HS-5 (cell line): ENCODE measurements around the gene NFE2L3.
"Not testable (repeated sequence)": the region's sequence is repeated elsewhere in the genome, so short reads cannot be mapped to it uniquely, and the experiment has no call there.

Source experiments
- DNase-seq: peaks from one replicate; pipeline ENCODE4 v3.0.0-alpha.2; 2012; ENCODE audit warnings: low read depth

Gene NFE2L3, protein sequence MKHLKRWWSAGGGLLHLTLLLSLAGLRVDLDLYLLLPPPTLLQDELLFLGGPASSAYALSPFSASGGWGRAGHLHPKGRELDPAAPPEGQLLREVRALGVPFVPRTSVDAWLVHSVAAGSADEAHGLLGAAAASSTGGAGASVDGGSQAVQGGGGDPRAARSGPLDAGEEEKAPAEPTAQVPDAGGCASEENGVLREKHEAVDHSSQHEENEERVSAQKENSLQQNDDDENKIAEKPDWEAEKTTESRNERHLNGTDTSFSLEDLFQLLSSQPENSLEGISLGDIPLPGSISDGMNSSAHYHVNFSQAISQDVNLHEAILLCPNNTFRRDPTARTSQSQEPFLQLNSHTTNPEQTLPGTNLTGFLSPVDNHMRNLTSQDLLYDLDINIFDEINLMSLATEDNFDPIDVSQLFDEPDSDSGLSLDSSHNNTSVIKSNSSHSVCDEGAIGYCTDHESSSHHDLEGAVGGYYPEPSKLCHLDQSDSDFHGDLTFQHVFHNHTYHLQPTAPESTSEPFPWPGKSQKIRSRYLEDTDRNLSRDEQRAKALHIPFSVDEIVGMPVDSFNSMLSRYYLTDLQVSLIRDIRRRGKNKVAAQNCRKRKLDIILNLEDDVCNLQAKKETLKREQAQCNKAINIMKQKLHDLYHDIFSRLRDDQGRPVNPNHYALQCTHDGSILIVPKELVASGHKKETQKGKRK

DNA sequence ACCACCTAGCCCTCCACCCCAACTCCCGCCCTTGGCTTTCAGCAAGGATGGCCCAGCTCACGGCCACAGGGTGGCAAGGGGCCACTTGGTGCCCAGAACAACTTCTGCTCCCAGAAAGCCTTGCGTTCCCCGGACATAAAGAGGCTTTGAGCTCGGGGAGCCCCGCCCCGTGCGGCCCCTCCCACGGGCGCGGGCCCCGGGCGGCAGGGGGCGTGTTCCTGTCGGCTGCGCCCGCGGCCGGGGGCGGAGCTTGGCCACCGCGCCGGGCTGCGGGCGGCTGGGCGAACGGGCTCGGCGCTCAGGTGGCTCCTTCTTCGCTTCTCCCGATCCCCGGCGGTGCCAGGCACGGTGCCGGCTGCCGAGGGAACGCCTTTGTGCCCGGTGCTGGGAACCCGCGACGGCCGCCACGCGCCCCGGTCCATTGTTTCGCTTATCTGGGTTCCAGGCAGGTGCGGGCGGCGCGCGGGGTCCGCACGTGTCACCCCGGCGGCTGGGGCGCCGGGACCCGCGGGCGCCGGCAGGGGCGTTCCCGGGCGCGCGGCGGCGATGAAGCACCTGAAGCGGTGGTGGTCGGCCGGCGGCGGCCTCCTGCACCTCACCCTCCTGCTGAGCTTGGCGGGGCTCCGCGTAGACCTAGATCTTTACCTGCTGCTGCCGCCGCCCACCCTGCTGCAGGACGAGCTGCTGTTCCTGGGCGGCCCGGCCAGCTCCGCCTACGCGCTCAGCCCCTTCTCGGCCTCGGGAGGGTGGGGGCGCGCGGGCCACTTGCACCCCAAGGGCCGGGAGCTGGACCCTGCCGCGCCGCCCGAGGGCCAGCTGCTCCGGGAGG lies at the start of gene NFE2L3:
TSS of gene NFE2L3 (plus strand) at position 246 of the 829 bp plus-strand sequence. CDS start at position 547, 301 bp downstream.
- no peak for DNase-seq

DNA sequence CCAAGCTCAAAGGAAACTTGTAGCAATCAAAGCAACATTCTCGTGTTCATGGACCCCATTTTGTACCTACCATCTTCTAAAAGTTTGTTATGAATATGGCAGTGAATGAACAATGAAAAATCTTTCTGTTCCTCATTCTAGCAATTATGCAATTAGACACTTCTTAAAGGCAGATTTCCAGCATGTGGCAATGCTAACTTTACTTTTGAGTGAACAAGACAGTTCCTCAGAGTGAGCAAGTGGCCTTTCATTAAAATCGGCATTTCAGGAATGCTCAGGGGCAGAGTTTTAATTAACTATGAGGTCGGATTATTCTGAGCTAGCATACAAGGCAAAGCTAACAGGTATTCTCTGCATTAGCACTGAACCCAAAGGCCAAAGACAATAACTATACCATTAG lies 48.4 kb upstream of the NFE2L3 start:
- no peak for DNase-seq

DNA sequence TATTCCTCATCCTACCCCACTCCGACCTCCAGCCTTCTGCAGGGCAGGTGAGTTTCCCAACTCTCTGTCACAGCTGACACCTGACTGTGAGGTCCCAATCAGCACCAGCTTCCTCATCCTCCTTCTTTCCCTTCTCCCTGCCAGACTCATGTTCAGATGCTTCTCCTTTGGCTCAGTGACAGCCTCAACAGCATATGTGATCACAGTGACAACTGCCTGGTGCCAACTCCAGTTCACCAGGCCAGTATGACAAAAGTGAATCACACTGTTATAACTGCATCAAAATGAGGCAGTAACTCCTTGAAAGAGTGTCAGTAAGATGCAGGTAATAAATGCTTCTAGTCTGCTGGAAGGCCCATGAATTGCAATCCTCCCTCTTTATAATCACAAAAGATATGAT lies 46.8 kb upstream of the NFE2L3 start:
- no peak for DNase-seq

DNA sequence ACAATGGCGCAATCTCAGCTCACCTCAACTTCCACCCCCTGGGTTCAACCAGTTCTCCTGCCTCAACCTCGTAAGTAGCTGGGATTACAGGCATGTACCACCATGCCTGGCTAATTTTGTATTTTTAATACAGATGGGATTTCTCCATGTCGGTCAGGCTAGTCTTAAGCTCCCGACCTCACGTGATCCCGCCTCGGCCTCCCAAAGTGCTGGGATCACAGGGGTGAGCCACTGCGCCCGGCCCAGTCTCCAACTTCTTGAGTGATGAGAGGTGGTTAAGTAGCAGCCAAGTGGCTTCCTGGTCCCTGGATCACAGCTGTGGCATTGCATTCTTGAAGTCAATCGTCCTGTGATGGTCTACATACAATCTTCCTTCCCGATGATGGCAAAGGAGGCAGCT lies 46.1 kb upstream of the NFE2L3 start:
- DNase-seq, result no peak

DNA sequence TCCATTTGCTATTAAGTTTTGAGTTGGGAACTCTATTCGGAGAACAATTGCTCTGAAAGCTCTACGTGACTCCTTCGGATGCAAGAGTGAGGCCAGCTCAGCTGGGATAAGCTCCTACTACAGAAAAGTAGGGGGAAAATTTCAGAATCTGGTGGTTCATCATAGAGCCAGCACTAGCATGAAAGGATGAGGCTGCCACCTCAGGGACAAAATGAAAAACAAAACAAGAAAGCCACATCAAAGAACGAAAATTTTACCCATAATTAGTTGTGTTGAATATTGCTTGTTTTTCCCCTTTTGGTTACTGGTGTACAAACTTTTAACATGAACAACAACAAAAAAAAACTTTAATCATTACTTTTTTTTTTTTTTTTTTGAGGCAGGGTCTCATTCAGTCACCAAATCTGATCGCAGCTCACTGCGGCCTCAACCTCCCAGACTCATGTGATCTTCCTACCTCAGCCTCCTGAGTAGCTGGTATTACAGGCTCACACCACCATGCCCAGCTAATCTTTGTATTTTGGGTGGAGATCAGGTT lies 39.7 kb upstream of the NFE2L3 start:
- no peak for DNase-seq

DNA sequence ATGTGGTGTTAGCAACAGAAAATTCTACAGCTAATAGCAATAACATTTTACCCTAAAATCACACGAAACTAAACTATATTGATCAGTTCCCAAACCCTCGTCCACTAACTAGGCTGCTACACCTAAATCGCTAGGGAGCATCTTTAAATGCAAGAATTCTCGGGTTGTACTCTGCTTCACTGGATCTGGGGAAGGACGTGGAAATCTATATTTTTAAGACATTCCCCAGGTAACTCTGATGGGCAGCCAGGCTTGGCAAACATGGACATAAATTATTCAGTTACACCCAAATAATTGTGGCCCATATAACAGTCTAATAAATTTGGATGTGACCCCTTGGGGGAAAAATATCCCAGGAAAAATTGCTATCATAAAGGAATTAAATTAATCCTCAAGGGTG lies 36.3 kb upstream of the NFE2L3 start:
- no peak for DNase-seq

DNA sequence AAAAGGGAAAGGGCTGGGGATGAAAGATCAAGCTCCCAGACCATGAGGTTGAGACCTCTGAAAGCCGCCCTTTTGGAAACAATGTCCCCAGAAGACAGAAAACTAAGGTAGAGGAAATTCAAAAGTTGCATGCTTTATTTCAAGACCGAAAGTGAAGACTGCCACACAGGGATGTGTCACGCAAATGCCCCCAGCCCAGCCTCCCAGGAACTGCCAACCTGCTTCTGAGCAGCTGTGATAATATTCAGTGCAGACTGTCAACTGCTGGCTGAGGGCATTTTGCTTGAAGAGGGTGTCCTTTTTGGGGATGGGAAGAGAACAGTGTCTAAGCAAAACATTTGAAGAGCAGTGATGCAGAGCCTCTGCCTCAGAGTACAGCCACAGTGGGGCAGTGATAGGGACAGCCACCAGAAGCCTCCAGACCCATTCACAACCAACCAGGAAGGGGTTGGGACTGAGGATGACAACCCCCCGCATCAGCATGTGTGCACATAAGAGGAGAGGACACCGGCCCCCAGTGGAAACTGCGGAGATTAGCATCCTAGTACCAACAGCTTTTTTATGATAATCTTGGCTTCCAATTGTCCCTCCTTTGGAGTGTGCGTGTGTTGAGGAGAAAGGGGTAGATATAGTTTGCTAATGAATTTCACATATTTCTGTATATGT lies 34.7 kb upstream of the NFE2L3 start:
- DNase-seq, result no peak

DNA sequence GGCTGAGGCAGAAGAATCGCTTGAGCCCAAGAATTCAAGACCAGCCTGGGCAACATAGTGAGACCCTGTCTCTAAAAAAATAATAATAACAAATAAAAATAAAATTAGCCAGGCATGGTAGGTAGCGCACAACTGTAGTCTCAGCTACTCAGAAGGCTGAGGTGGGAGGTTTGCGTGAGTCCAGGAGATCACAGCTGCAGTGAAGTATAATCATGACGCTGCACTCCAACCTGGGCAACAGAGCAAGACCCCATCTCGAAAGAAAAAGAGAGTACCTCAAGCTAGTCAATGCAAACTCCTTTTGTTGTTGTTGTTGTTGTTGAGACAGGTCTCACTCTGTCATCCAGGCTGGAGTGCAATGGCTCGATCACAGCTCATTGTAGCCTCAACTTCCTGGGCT lies 34.0 kb upstream of the NFE2L3 start:
- no peak for DNase-seq

DNA sequence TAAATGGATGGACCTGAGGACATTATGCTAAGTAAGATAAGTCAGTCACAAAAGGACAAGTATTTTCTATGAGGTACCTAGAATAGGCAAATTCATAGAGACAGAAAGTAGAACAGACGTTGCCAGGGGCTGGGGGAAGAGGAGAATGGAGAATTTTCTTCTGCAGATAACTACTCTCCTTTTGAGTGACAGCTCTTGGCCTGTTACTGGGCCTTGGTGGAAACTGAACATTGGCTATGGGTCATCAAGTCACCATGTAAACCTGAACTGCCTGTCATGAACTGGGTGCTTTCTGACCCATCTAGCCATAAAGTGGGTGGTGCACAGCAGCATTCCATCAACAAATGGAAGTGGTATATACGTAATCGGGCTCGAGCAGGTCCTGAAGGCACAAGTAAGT lies 29.3 kb upstream of the NFE2L3 start:
- no peak for DNase-seq

DNA sequence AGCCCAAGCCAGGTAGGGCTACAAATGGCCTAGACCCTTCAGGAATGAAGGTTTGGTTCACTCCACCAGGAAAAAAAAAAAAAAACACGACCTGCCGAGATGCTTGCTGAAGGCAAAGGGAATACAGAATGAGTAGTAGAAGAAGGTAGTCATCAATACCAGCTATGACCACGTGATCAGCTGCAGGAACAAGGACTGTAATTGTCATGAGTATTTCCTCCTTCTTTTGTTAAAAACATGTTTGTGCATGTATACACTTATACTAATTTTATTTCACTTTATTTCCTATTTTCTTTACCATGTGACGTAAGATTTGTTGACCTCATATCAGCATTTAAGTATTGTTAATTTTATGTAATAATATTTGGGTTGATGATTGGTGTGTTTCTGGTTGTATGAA lies 27.2 kb upstream of the NFE2L3 start:
- not testable (repeated sequence) for DNase-seq

DNA sequence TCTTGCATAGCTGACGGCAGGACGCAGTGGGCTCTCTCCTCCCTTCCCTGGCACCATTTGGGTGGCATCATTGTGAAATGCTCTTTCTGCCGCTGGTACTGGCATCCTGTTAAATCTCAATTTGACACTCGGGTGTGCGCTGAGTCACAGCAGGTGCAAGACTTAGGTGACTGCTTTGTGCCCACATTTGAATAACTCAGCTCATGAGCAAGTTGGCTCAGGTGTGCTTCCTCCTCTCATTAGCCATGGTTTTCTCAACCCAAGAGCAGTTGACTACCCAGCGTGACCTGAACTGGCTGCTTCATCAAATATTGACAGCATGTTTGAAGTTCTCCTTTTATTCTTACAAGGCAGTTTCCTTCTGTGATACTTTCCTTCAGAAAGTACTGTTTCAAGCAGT lies 24.6 kb upstream of the NFE2L3 start:
- DNase-seq, result no peak

DNA sequence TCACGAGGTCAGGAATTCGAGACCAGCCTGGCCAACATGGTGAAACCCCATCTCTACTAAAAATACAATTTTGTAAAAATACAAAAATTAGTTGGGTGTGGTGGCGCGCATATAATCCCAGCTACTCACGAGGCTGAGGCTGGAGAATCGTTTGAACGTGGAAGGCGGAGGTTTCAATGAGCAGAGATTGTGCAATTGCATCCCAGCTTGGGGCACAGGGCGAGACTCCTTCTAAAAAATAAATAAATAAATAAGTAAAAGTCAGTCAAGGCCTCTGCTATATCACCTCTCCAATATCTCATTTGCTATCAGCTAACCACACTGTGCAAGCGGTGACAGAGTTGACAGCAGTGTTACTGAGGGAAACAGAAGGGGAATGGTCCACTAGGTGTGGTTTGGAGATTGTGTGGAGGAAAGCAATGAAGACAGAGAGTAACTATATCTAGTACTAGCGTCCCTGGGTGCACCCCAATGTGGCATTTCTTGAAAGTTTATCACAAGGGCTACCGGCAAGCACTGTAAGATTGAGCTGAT lies 20.9 kb upstream of the NFE2L3 start:
- DNase-seq, result no peak

DNA sequence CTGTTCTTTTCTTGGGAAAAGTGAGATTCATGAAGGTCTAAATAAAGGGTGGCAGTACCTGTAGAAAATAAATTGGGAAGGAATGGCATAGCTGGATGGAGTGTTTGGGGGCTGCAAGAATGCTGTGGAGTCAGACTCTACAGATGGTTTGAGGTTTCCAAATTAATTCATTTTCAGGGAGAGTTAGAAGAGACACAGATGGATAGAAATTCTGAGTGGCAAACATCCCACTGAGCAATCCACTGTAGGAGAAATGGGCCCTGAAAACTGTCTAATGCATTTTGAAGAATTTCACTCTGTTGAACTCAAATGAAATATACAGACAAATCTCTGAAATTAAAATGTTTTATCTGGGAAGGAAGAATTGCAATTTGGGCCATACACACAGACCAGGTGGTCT lies 16.9 kb upstream of the NFE2L3 start:
- DNase-seq, result no peak

DNA sequence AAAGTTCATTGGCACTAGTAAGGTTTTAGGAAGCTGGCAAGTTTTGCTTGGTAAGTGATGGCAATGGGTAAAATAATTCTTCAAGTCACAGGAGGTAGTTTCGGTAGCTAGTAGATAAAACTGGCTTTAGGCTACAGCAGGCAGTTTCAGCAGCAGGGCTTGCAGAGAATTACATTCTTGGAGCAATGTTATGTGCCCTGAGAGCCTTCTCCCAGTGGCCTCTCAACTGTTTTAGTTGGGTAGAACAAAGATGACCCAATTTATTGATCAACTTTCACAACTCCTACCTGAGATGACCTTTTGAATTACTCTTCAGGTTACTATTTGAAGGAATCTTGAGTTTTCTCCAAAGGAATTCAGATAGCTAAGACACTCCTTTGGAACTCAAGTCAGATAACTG lies 16.4 kb upstream of the NFE2L3 start:
- DNase-seq, result no peak

DNA sequence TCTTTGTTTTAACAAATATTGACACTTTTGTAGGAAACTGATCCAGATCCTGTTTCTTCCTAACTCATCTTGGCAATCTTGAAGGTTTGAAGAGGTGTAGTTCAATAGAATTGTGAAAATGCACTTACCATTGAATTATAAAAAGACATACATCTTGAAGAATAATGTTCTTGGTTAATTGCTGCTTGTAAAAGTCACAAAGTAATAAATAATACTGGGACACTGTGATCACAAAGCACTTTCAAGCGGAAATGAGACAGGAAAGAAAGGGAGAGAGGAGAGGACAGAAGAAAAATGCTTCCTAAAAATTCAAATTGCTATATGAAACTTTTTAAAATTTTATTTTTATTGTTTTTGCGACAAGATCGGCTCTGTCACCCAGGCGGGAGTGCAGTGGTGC lies 15.2 kb upstream of the NFE2L3 start:
- no peak for DNase-seq

DNA sequence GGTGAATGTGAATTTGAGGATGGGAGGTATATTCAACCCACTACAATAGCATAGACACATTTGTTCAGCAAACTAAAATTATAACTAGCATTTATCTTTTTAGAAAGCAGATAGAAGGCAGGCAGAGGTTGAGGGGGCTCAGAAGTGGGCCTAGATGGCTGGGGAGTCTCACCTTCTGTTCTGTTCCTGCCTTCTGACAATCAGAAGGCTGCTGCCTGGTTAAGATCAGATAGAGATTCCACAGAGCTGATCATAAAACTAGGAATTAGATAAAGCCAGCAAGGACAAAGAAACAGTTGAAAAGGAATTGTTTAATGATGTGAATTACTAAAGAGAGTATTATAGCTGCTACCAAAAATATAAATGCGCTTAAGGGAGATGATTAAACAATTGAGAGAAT lies 11.6 kb upstream of the NFE2L3 start:
- no peak for DNase-seq

DNA sequence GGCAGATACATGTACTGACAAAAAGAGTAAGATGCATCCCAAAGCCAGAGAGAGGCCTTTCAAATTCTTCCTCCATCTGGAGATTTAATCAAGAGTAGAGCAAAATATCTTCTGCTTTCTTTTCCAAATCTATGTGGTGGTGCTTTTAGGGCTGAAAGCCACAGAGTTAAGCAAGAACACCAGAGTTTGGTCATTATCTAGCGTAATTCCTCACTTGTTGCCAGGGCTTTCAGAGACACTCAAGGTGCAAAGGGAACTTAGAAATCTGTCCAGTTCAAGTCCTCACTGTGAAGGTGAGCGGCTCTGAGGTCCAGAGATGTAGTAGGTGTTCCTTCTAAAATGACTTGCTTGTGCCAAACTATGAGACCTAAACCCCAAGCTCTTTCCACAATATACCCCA lies 10.9 kb upstream of the NFE2L3 start:
- DNase-seq, result no peak

DNA sequence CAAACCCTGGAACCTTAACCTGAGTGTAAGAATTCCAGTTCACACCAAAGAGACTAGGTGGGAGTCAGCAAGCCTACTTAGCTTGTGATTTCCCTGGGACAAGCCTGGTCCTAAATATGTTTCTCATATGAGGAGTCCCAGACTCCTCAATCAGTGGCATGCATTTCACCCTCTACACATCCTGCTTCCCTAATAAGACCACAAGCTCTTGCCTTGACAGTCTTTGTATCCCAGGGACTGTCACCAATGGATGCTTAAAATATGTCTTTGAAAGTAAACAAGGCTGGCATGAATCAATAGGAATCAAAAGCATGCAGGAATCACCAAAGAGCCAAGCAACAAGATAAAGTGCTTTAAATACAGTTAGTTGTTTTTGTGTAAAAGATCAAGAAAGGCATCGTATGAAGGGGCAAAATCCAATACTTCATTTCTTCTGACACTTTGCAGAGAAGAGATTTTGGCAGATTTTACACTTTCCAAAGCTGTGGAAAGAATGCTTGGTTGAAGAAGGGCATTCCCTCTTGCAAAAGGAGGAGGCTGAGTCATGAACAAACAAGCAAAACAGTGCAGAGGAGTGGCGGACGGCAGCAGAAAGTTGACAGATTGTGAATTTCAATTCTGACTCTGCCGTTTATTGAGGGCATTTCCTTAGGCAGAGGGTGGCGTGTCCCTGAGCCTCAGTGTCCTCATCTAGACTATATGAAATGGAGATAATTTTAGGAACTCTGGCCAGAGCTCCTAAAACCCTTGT lies 8.5 kb upstream of the NFE2L3 start:
- DNase-seq, result no peak

DNA sequence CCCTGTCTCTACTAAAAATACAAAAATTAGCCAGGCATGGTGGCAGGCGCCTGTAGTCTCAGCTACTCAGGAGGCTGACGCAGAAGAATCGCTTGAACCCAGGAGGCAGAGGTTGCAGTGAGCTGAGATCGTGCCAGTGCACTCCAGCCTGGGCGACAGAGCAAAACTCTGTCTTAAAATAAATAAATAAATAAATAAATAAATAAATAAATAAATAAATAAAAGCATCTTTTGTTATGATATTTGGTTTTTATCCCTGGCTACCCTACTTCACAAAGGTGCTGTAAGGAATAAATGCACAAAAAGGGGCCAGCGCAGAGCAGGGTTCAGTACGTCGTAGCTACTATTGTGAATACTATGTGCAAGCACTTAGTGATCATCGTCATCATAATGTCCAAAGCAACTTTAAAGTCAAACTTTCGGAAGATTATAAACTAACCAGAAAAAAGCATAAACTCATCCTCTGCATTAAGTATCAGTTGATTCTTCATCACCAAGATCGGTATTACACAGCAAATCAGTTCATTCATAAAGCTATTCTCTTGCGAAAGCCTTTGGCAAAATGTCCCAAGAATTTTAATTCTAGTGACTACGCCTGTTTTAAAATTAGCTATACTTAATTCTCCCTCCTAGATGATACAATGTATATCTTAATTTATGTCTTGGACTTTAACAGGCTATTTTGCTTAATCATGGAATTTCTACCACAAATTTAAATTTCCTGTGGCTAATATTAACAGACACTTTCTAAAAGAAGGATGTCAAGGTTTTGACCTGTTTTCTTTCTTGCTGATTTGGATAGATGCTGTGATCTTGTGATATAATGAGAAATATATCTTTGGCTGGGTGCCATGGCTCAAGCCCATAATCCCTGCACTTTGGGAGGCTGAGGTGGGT lies 7.6 kb upstream of the NFE2L3 start:
- DNase-seq, result no peak

DNA sequence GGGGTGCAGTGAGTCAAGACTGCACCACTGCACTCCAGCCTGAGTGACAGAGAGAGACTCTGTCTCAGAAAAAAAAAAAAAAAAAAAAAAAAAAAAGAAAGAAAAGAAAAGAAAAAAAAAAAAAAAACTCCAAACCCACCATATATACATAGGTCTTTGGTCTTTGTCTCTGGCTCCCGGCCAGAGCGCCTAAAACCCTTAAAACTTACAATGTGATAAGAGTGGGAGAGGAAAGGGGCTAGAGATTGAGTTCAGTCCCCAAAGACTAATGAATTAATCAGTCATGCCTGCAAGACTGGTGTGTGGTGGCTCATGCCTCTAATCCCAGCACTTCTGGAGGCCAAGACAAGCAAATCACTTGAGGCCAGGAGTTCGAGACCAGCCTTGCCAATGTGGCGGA lies 6.8 kb upstream of the NFE2L3 start:
- no peak for DNase-seq
